Activated T-cell treated with anti-CD3 and anti-CD28 coated beads, Interleukin-2, amount 50 U/mL, for 72 hours (primary cell): ENCODE results near the gene RFC2. TPM values are rescaled to one million over a fixed set of nuclear protein-coding genes. Genes with fewer than 3 reads are reported as not detected.

Experiments
- ATAC-seq, 2 donors: fragments of 150-1000 bp; cut with Tn5 transposase; replicated peaks in 1 of 2; 2 replicates each; pipeline ENCODE4 v1.10.0; 2021; ENCODE audit warnings: moderate library complexity in 2 of 2, mild to moderate bottlenecking in 1 of 2
- DNase-seq, 2 donors: peaks; one replicate each; pipeline ENCODE4 v3.0.0; 2021 to 2022; ENCODE audit warnings: mixed read lengths in 1 of 2
- H3K27ac Mint-ChIP-seq: one replicate; pipeline ENCODE4 v1.8.0; 2022; ENCODE audit warnings: mild to moderate bottlenecking, moderate library complexity, mixed read lengths
- H3K27me3 Mint-ChIP-seq: one replicate; pipeline ENCODE4 v1.8.0; 2022; ENCODE audit warnings: low read depth, mixed read lengths
- H3K36me3 Mint-ChIP-seq, 2 donors: one replicate each; pipeline ENCODE4 v1.8.0; 2022; ENCODE audit warnings: mixed read lengths in 2 of 2, mild to moderate bottlenecking in 1 of 2; ENCODE audit not compliant: insufficient read depth in 2 of 2
- H3K4me1 Mint-ChIP-seq: one replicate; pipeline ENCODE4 v1.8.0; 2022; ENCODE audit warnings: low read depth, mixed read lengths
- H3K4me3 Mint-ChIP-seq, 2 donors: one replicate each; pipeline ENCODE4 v1.8.0; 2022; ENCODE audit warnings: mild to moderate bottlenecking in 2 of 2, mixed read lengths in 2 of 2, moderate library complexity in 2 of 2
- H3K9me3 Mint-ChIP-seq, 2 donors: one replicate each; pipeline ENCODE4 v1.8.0; 2022; ENCODE audit warnings: mixed read lengths in 2 of 2
- total RNA-seq, 2 donors: library from RNA; stranded (reverse); gene quantifications; one replicate each; pipeline ENCODE4 v1.2.3, GENCODE V29; 2022

The RFC2 gene
- total RNA-seq, 2 donors from 2014 or later: 62.9 to 95.3 TPM

GRCh38 chr7:74182453-74183090 is 71.6 kb downstream of the RFC2 start:
- H3K4me3 Mint-ChIP-seq: peak overlapping the region; percentile 21 to 41
- H3K4me1 Mint-ChIP-seq: peaks cover 87% of the 10 kb centered on the region
- H3K36me3 Mint-ChIP-seq: peaks cover 9 to 47% of the 10 kb centered on the region in 2 donors
- DNase-seq (no peak), ATAC-seq (no peak)
- H3K27me3 Mint-ChIP-seq: no peaks in the 10 kb centered on the region
- H3K27ac Mint-ChIP-seq: peak overlapping the region; percentile 73
- H3K9me3 Mint-ChIP-seq: no peaks in the 10 kb centered on the region

- Mint-ChIP-seq H3K27me3 (no peaks in the 10 kb centered on the region), H3K4me1 (peaks cover 88% of the 10 kb centered on the region), H3K9me3 (no peaks in the 10 kb centered on the region), H3K4me3 (peak overlapping the region in 1 of 2 donors; percentile 41), H3K27ac (peak overlapping the region; percentile 73), H3K36me3 (peaks cover 9 to 47% of the 10 kb centered on the region in 2 donors)
- no peak for ATAC-seq
- no peak for DNase-seq
These were observed 72.4 kb downstream of the RFC2 start for GRCh38 chr7:74181821-74182220.

Other genes with a start within 250 kb of the RFC2 start
- not detected for gene ELN, start 226.2 kb downstream of the RFC2 start, total RNA-seq
- 10 to 100 TPM; 18.8 to 22.3 TPM for gene LIMK1, start 170.6 kb downstream of the RFC2 start, total RNA-seq
- 100 to 1,000 TPM; 452 to 457 TPM for gene EIF4H, start 80.0 kb downstream of the RFC2 start, total RNA-seq
- gene LAT2, start 44.4 kb downstream of the RFC2 start, total RNA-seq: 1 to 10 TPM; 3.7 to 7.6 TPM
- 1 to 10 TPM; 2.4 to 3.2 TPM for gene CLIP2, start 35.0 kb upstream of the RFC2 start, total RNA-seq
- gene GTF2IRD1, start 199.5 kb upstream of the RFC2 start, total RNA-seq: 1 to 10 TPM; 3.1 to 4.6 TPM